GM21447 (cell line): Measurements from ENCODE around the gene NPHS1.

Experiments
- ATAC-seq: cut with Tn5 transposase; IDR thresholded peaks from one replicate; pipeline ENCODE4 v1.9.1; 2021; ENCODE audit not compliant: unreplicated experiment

The NPHS1 gene

GRCh38 chr19:35789195-35789977 is 62.9 kb downstream of the NPHS1 start:
- no peak for ATAC-seq

GRCh38 chr19:35788205-35788960 is 63.9 kb downstream of the NPHS1 start:
- ATAC-seq = no peak

- ATAC-seq = no peak
Observed at GRCh38 chr19:35787227-35787799, 65.0 kb downstream of the NPHS1 start.

- ATAC-seq = no peak
Observed at GRCh38 chr19:35786299-35787160, 65.8 kb downstream of the NPHS1 start.

GRCh38 chr19:35785339-35785627 is 67.0 kb downstream of the NPHS1 start:
- ATAC-seq = no peak

- no peak for ATAC-seq
Observed at GRCh38 chr19:35784503-35785338, 67.6 kb downstream of the NPHS1 start.

GRCh38 chr19:35783469-35784434 is 68.6 kb downstream of the NPHS1 start:
- ATAC-seq = no peak

GRCh38 chr19:35782589-35782988 is 69.7 kb downstream of the NPHS1 start:
- no peak for ATAC-seq

- no peak for ATAC-seq
Observed at GRCh38 chr19:35781650-35782049, 70.7 kb downstream of the NPHS1 start.

GRCh38 chr19:35780717-35781116 is 71.6 kb downstream of the NPHS1 start:
- ATAC-seq = no peak

- ATAC-seq = no peak
Observed at GRCh38 chr19:35780058-35780457, 72.2 kb downstream of the NPHS1 start.

GRCh38 chr19:35779033-35779432 is 73.3 kb downstream of the NPHS1 start:
- no peak for ATAC-seq

- no peak for ATAC-seq
Observed at GRCh38 chr19:35777961-35778360, 74.3 kb downstream of the NPHS1 start.

GRCh38 chr19:35777086-35777841 is 75.0 kb downstream of the NPHS1 start:
- no peak for ATAC-seq

GRCh38 chr19:35776102-35776788 is 76.1 kb downstream of the NPHS1 start:
- no peak for ATAC-seq
